OCI-LY1 (cell line): ENCODE results near the gene LRRN3.

Experiments used
- CTCF ChIP-seq: fragments of 200-600 bp; sonication (generic), shearing (Covaris generic); IDR thresholded peaks from 2 replicates; pipeline ENCODE4 v1.5.1; 2017; ENCODE audit warnings: mild to moderate bottlenecking, antibody characterized with exemption, low read length, moderate library complexity, mixed read lengths
- EZH2 ChIP-seq: fragments of 200-600 bp; sonication (generic), shearing (Covaris generic); IDR thresholded peaks from 2 replicates; pipeline ENCODE4 v1.8.0; 2017; ENCODE audit warnings: borderline replicate concordance, mixed run types, mild to moderate bottlenecking, antibody characterized with exemption, low read length, moderate library complexity, mixed read lengths

- TF ChIP-seq CTCF (no peak), EZH2 (no peak)
These were observed 31.1 kb upstream of the LRRN3 start for GRCh38 chr7:111059833-111060232.
